Stomach smooth muscle (tissue), 2 donors: ENCODE results near the gene EXOC4.
"Not testable (repeated sequence)": the region's sequence is repeated elsewhere in the genome, so short reads cannot be mapped to it uniquely, and the experiment has no call there.

Experiments
- H3K27ac ChIP-seq: one replicate; pipeline ENCODE4 v1.7.0; 2013; ENCODE audit warnings: mild to moderate bottlenecking, low read length, inconsistent platforms
- H3K27me3 ChIP-seq, 2 donors: one replicate each; pipeline ENCODE4 v1.7.0; 2013; ENCODE audit warnings: low read length in 2 of 2; ENCODE audit not compliant: insufficient read depth in 2 of 2, control insufficient read depth in 1 of 2
- H3K36me3 ChIP-seq, 2 donors: one replicate each; pipeline ENCODE4 v1.7.0; 2013; ENCODE audit warnings: low read length in 2 of 2; ENCODE audit not compliant: control insufficient read depth in 2 of 2, insufficient read depth in 2 of 2
- H3K4me1 ChIP-seq: one replicate; pipeline ENCODE4 v1.7.0; 2013; ENCODE audit warnings: low read length; ENCODE audit not compliant: control insufficient read depth, insufficient read depth
- H3K4me3 ChIP-seq, 2 donors: one replicate each; pipeline ENCODE4 v1.7.0; 2013; ENCODE audit warnings: low read length in 2 of 2
- H3K9ac ChIP-seq, 2 donors: one replicate each; pipeline ENCODE4 v1.7.0; 2013; ENCODE audit warnings: low read length in 2 of 2, mild to moderate bottlenecking in 1 of 2
- H3K9me3 ChIP-seq, 2 donors: one replicate each; pipeline ENCODE4 v1.7.0; 2013; ENCODE audit warnings: low read length in 2 of 2; ENCODE audit not compliant: control insufficient read depth in 2 of 2
- donor health status: healthy.
- donor health status: Pancreatic carcinoma.

The EXOC4 gene

DNA sequence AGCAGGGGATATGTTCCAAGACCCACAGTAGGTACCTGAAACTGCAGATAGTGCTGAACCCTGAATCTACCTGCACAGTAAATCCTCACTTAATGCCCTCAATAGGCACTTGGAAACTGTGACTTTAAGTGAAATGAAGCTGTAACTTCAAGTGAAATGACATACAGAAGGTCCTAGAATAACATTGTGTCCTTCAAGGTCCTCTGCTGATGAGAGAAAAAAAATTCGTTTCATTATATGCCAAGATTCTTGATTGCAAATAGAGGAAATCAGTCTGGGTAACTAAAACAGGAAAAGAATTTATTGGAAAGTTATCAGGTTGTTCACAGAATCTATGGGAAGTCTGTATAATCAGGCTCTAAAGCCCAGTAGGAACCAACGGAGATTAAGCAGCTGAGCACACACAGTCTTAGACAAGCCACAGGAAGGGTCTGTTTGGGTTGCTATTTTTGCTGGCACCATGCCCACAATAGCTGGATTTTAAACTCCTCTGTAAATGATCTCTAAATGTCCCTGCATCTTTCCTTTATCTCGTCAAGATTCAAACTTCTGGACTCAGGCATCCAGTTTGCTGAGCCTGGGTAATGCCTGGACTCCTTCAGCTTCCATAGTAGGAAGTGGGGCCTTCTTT is 57.5 kb downstream of the EXOC4 start:
- Histone ChIP-seq H3K27me3 (no peaks in the 10 kb centered on the region), H3K9me3 (no peaks in the 10 kb centered on the region), H3K4me1 (no peaks in the 10 kb centered on the region), H3K36me3 (peaks cover 20% of the 10 kb centered on the region in 2 donors), H3K27ac (no peak overlapping the region), H3K4me3 (no peak overlapping the region), H3K9ac (no peak overlapping the region)

DNA sequence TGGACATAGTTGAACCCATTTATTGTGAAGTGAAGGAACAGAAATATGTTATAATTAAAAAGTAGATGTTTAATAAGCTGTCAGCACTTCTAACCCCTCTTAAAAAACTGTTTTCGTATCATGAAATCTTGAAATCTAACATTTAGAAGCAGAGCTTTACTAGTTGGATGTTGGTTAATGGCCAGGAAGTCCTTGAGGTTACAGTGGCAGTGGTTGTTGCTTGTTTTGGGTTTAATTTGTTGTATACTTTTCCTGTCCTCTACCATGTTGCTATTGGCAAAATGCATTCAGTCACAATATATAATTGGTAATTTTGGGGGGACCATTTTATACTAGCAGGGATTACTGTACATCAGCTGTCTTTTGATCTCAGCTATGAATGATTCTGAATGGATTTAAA is 60.7 kb downstream of the EXOC4 start:
- Histone ChIP-seq H3K36me3 (peaks cover 0 to 3% of the 10 kb centered on the region in 2 donors), H3K27me3 (no peaks in the 10 kb centered on the region), H3K4me1 (no peaks in the 10 kb centered on the region), H3K9ac (no peak overlapping the region), H3K4me3 (no peak overlapping the region), H3K27ac (no peak overlapping the region), H3K9me3 (no peaks in the 10 kb centered on the region)

DNA sequence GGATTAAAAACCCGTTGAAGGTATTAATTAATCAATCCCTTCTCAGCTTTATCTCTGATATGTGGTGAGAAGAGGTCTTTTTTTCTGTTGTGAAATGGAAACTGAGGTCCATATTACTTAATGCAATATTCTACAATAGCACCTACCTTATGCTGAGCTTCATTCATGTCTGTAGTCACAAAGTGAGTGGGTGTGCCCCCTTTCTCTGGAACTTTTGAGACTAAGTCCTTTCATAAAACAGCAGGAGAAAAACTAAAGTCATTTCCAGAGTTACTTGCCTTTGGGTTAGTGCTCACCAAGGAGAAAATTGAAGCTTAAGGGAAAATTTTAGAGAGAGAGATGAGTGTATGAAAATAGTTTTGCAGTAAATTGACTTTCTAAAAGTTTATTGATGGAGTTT is 61.2 kb downstream of the EXOC4 start:
- Histone ChIP-seq H3K4me3 (no peak overlapping the region), H3K9ac (no peak overlapping the region), H3K9me3 (no peaks in the 10 kb centered on the region), H3K36me3 (no peaks in the 10 kb centered on the region), H3K27ac (no peak overlapping the region), H3K4me1 (no peaks in the 10 kb centered on the region), H3K27me3 (no peaks in the 10 kb centered on the region)

DNA sequence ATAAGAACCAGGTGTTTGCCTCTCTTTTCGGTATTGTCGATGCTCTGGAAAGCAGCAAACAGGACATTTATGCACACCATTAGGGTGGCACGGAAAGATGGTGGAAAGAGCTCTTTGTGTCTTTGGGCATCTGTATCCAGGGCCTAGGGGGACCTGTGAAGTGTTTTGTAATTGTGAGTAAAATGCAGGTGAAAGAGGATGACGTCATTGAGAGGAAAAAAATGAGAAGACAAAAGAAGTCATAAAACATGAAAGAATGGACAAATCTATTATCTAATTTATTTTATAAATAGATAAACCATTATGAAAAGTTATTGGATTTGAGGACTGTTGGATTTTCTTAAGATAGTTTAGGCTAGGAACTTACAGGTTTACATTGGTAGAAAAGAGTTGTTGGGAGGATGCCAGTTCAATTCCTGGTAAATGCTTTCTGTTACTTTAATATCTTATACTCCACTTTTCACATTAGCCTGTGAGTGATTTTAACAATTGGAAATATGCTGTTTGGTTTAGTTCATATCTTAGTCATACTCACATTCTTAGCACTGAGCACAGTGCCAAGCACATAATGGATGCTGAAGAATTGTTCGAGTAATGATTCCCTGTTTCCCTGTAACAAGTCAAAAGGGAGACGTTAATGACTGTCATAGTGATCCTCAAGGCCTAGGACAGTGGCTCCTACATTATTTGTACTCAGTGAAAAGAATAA is 62.6 kb downstream of the EXOC4 start:
- no peaks in the 10 kb centered on the region for H3K27me3 ChIP-seq
- H3K27ac ChIP-seq, result no peak overlapping the region
- no peak overlapping the region for H3K9ac ChIP-seq
- no peak overlapping the region for H3K4me3 ChIP-seq
- no peaks in the 10 kb centered on the region for H3K4me1 ChIP-seq
- peaks cover 0 to 3% of the 10 kb centered on the region in 2 donors for H3K36me3 ChIP-seq
- H3K9me3 ChIP-seq, result no peaks in the 10 kb centered on the region

DNA sequence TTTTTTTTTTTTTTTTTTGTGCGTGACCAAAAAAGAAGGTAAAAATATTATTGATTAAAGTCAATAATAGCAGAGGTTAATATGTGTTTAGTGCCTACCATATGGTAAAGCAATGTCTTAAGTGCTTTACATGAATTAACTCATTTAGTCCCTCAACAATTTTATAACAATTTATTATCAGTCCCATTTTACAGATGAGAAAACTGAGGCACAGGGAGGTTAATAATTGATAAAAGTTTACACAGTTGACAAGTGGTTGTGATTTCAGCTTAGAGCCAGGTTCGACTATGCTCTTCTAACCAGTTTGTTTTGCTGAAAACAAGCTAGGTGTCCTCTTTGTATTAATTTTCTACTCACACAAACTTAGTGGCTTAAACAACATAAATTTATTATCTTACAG is 67.0 kb downstream of the EXOC4 start:
- no peak overlapping the region for H3K4me3 ChIP-seq
- H3K9ac ChIP-seq, result no peak overlapping the region
- H3K4me1 ChIP-seq, result no peaks in the 10 kb centered on the region
- no peaks in the 10 kb centered on the region for H3K27me3 ChIP-seq
- H3K36me3 ChIP-seq, result peaks cover 0 to 3% of the 10 kb centered on the region in 2 donors
- no peaks in the 10 kb centered on the region for H3K9me3 ChIP-seq
- no peak overlapping the region for H3K27ac ChIP-seq

DNA sequence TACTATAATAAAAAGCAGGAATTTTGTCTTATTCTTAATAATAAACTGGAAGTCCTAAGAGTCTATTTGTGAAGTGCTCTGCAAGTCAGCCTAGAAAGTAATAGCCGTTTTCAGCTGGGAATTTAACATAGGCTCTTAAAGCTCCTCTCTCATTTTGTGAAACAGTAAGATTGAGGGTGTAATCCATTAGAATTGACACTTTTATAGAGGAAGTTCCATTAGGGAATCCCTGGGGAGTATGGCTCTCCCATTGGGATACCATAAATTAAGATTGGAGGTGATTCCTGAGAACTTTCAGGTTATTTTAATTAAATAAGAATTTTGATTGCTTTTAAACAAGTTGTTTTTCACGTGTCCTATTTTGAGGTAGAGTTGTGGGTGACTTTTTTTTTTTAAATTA is 68.0 kb downstream of the EXOC4 start:
- Histone ChIP-seq H3K36me3 (peaks cover 0 to 3% of the 10 kb centered on the region in 2 donors), H3K9ac (no peak overlapping the region), H3K27me3 (no peaks in the 10 kb centered on the region), H3K27ac (no peak overlapping the region), H3K4me3 (no peak overlapping the region), H3K9me3 (no peaks in the 10 kb centered on the region), H3K4me1 (no peaks in the 10 kb centered on the region)

DNA sequence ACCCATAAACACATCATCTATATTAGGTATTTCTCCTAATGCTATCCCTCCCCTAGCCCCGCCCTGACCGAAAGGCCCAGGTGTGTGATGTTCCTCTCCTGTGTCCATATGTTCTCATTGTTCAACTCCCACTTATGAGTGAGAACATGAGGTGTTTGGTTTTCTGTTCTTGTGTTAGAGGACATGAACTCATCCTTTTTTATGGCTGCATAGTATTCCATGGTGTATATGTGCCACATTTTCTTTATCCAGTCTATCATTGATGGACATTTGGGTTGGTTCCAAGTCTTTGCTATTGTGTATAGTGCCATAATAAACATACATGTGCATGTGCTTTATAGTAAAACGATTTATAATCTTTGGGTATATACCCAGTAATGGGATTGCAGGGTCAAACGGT is 68.5 kb downstream of the EXOC4 start:
- H3K4me3 ChIP-seq, H3K4me1 ChIP-seq, H3K9me3 ChIP-seq, H3K36me3 ChIP-seq, H3K27me3 ChIP-seq, H3K9ac ChIP-seq, H3K27ac ChIP-seq: not testable (repeated sequence)

DNA sequence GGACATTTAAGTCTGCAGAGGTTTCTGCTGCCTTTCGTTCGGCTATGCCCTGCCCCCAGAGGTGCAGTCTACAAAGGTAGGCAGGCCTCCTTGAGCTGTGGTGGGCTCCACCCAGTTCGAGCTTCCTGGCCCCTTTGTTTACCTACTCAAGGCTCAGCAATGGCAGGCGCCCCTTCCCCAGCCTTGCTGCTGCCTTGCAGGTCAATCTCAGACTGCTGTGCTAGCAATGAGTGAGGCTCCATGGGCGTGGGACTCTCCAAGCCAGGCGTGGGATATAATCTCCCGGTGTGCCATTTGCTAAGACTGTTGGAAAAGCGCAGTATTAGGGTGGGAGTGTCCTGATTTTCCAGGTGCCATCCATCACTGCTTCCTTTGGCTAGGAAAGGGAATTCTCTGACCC is 73.9 kb downstream of the EXOC4 start:
- H3K27ac ChIP-seq, H3K9me3 ChIP-seq, H3K4me3 ChIP-seq, H3K4me1 ChIP-seq, H3K27me3 ChIP-seq, H3K9ac ChIP-seq, H3K36me3 ChIP-seq: not testable (repeated sequence)

DNA sequence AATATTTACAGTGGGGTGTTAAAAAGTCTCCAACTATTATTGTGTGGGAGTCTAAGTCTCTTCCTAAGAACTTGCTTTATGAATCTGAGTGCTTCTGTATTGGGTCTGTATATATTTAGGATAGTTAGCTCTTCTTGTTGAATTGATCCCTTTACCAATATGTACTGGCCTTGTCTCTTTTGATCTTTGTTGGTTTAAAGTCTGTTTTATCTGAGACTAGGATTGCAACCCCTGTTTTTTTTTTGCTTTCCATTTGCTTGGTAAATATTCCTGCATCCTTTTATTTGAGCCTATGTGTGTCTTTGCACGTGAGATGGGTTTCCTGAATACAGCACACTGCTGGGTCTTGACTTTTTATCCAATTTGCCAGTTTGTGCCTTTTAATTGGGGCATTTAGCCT is 75.1 kb downstream of the EXOC4 start:
- not testable (repeated sequence) for H3K9me3 ChIP-seq, H3K4me3 ChIP-seq, H3K27ac ChIP-seq, H3K4me1 ChIP-seq, H3K36me3 ChIP-seq, H3K9ac ChIP-seq, H3K27me3 ChIP-seq

DNA sequence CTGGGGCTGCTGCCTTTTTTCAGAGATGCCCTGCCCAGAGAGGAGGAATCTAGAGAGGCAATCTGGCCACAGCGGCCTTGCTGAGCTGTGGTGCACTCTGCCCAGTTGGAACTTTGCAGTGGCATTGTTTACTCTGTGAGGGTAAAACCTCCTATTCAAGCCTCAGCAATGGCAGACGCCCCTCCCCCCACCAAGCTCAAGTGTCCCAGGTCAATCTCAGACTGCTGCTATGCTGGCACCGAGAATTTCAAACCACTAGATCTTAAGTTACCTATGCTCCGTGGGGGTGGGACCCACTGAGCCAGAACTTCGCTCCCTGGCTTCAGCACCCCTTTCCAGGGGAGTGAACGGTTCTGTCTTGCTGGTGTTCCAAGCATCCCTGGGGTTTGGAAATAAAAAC is 77.2 kb downstream of the EXOC4 start:
- Histone ChIP-seq H3K9me3 (peaks cover 0 to 6% of the 10 kb centered on the region in 2 donors), H3K4me3 (no peak overlapping the region), H3K4me1 (no peaks in the 10 kb centered on the region), H3K36me3 (peaks cover 0 to 2% of the 10 kb centered on the region in 2 donors), H3K9ac (no peak overlapping the region), H3K27me3 (no peaks in the 10 kb centered on the region), H3K27ac (no peak overlapping the region)

DNA sequence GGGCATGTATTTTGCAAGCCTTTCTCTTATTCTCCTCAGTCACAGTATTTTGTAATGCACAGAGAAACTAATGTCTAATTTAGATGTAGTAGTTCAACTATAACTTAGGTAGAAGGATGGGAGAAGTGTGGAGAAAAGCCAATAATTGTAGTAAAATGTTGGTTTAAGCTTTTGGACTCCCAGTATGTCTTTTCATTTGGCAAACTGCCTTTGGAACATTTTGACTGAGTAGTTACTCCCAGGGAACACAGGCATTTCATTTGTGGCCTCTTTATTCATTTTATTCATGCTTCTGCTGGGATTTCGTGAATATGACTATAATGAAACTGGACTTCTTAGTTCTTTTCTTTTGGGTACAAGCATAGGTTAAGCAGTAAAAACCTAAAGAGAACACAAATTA is 79.0 kb downstream of the EXOC4 start:
- Histone ChIP-seq H3K36me3 (peaks cover 0 to 2% of the 10 kb centered on the region in 2 donors), H3K27ac (no peak overlapping the region), H3K4me3 (no peak overlapping the region), H3K9me3 (peaks cover 0 to 2% of the 10 kb centered on the region in 2 donors), H3K4me1 (no peaks in the 10 kb centered on the region), H3K9ac (no peak overlapping the region), H3K27me3 (no peaks in the 10 kb centered on the region)
